ENCODE data around the gene EPHA5. TPM values are rescaled to one million over a fixed set of nuclear protein-coding genes. Genes with fewer than 3 reads are reported as not detected.

Gene EPHA5
- polyA plus RNA-seq, 3 donors = not detected

DNA sequence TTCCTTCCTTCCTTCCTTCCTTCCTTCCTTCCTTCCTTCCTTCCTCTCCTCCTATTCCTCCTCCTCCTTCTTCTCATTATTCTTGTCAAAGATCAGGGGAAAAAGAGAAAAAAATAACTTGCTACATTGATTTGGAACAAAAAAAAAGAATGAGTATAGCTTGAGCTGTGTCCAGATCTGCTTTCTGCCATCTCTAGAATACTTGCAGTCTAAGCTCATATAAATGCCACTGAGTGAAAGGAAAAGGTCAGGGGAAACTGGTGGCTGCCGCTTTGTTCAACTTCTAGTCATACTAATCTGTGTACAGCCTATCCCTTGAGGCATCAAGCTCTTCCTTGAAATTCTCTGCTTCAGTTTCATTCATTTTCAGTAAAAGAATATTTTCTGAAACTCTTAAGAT lies 28.3 kb upstream of the EPHA5 start:
- Histone ChIP-seq H3K4me3 (replicated peaks in 1 of 3; ENCODE audit: low read depth in 2 of 3, low read length in 3 of 3) (no peak overlapping the region), H4K20me1 (ENCODE audit: insufficient read depth, low read length) (no peaks in the 10 kb centered on the region), H3K27me3 (ENCODE audit: control insufficient read depth in 2 of 2, insufficient read depth in 2 of 2, low read length in 2 of 2) (no peaks in the 10 kb centered on the region), H2AFZ (ENCODE audit: insufficient read depth, low read depth, low read length, poor library complexity, severe bottlenecking) (no peak overlapping the region), H3K9me3 (replicated peaks in 1 of 2; ENCODE audit: control insufficient read depth in 1 of 2, insufficient read depth in 1 of 2, low read length in 2 of 2) (no peaks in the 10 kb centered on the region), H3K4me2 (replicated peaks; ENCODE audit: extremely low read depth, low read length, poor library complexity, severe bottlenecking) (no peak overlapping the region), H3K79me2 (ENCODE audit: insufficient read depth, low read length) (no peaks in the 10 kb centered on the region), H3K36me3 (replicated peaks in 1 of 2; ENCODE audit: control insufficient read depth in 1 of 2, insufficient read depth in 2 of 2, low read length in 2 of 2) (no peaks in the 10 kb centered on the region), H3K27ac (ENCODE audit: low read depth in 1 of 2, low read length in 2 of 2) (no peak overlapping the region), H3K9ac (ENCODE audit: insufficient read depth, low read length, poor library complexity, severe bottlenecking) (no peak overlapping the region), H3K4me1 (ENCODE audit: control insufficient read depth in 1 of 2, insufficient read depth in 2 of 2, low read length in 2 of 2) (no peaks in the 10 kb centered on the region)
- Mint-ChIP-seq H3K4me1 (no peaks in the 10 kb centered on the region), H3K36me3 (no peaks in the 10 kb centered on the region), H3K27ac (no peak overlapping the region), H3K9me3 (no peaks in the 10 kb centered on the region), H3K4me3 (no peak overlapping the region), H3K27me3 (ENCODE audit: low read depth in 3 of 3) (no peaks in the 10 kb centered on the region)
- TF ChIP-seq CTCF (IDR thresholded peaks at IDR 0.05) = no peak
- WGBS (ENCODE audit: insufficient coverage) = no CpG with 5 or more reads among the region's 1 CpG
- intact Hi-C loops (cut with micrococcal nuclease) = no loop called here
- no peak for DNase-seq

GRCh38 chr4:65696436-65696835 lies 26.1 kb upstream of the EPHA5 start:
- H3K4me1 Mint-ChIP-seq = no peaks in the 10 kb centered on the region

More at GRCh38 chr4:65696436-65696835, 26.1 kb upstream of the EPHA5 start:
- DNase-seq = no peak
- Mint-ChIP-seq H3K9me3 (peaks cover 0 to 2% (median 0%) of the 10 kb centered on the region in 7 donors), H3K27me3 (ENCODE audit: low read depth in 3 of 3) (peaks cover 0 to 2% (median 0%) of the 10 kb centered on the region in 3 donors), H3K27ac (no peak overlapping the region), H3K4me3 (no peak overlapping the region), H3K36me3 (no peaks in the 10 kb centered on the region)
- H3K9ac ChIP-seq (ENCODE audit: insufficient read depth, low read length, poor library complexity, severe bottlenecking) = no peak overlapping the region
- H3K4me3 ChIP-seq (replicated peaks in 1 of 3; ENCODE audit: low read depth in 2 of 3, low read length in 3 of 3) = no peak overlapping the region
- no peak overlapping the region for H3K4me2 ChIP-seq (replicated peaks; ENCODE audit: extremely low read depth, low read length, poor library complexity, severe bottlenecking)
- WGBS (ENCODE audit: insufficient coverage) = no CpG with 5 or more reads among the region's 4 CpGs
- H3K36me3 ChIP-seq (replicated peaks in 1 of 2; ENCODE audit: control insufficient read depth in 1 of 2, insufficient read depth in 2 of 2, low read length in 2 of 2) = no peaks in the 10 kb centered on the region
- no peak for TF ChIP-seq CTCF (IDR thresholded peaks at IDR 0.05)
- H3K79me2 ChIP-seq (ENCODE audit: insufficient read depth, low read length) = no peaks in the 10 kb centered on the region
- H3K27ac ChIP-seq (ENCODE audit: low read depth in 1 of 2, low read length in 2 of 2) = no peak overlapping the region
- H3K9me3 ChIP-seq (replicated peaks in 1 of 2; ENCODE audit: control insufficient read depth in 1 of 2, insufficient read depth in 1 of 2, low read length in 2 of 2) = no peaks in the 10 kb centered on the region
- no peaks in the 10 kb centered on the region for H3K27me3 ChIP-seq (ENCODE audit: control insufficient read depth in 2 of 2, insufficient read depth in 2 of 2, low read length in 2 of 2)
- no peaks in the 10 kb centered on the region for H4K20me1 ChIP-seq (ENCODE audit: insufficient read depth, low read length)
- H3K4me1 ChIP-seq (ENCODE audit: control insufficient read depth in 1 of 2, insufficient read depth in 2 of 2, low read length in 2 of 2) = no peaks in the 10 kb centered on the region
- H2AFZ ChIP-seq (ENCODE audit: insufficient read depth, low read depth, low read length, poor library complexity, severe bottlenecking) = no peak overlapping the region
- intact Hi-C loops (cut with micrococcal nuclease) = no loop called here
